Measurements from ENCODE around the gene ATG101. TPM values are rescaled to one million over a fixed set of nuclear protein-coding genes. Genes with fewer than 3 reads are reported as not detected.
A peak's percentile ranks its signal among the peaks of the same experiment; 100 is the strongest.

ATG101 gene
- total and polyA plus RNA-seq, 2 donors (not counting 1 experiment from before 2014, with no cell fraction given), result 19.4 to 50.3 TPM

DNA sequence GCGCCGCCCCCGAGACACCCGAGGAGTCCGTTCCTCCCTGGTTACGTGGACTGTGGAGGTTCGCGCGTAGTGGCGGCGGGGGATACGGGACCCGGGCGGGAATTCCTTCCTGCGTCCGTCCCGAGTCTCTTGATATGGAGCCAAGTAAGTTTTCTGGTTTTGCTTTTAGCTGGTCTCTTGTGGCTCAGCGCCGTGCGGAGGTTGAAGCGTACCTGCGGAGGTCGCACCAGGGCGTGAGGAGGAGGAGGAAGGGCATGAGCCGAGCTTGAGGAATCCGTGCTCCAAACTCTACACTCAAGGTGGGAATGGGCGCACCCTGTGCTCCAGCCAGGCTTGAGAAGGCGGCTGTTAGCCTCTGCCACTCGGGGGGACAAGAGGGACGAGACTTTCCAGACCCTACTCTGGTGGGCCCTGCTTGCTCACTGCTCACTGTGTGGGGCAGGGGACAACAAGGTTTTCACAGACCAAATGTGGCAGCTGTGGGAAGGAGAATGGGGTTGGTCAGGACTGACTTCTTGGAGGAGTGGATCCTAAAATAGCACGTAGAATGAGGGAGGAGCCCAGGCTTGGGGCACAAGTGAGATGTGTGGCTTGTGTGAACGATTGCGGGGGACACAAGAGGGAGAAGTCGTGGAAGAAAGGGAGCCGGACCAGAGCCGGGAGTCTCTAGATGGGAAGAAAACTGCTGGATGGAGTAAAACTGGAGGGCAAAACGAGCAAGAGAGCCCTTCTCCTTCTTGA, 577 bp downstream of the ATG101 start:
- peak overlapping the region; percentile 65 to 98 (median 93) for H3K4me3 ChIP-seq (ENCODE audit: control extremely low read depth in 1 of 5, extremely low read depth in 1 of 5, insufficient read depth in 1 of 5, low read depth in 2 of 5, low read length in 4 of 5)
- H3K4me2 ChIP-seq (replicated peaks; ENCODE audit: low read depth, low read length, poor library complexity, severe bottlenecking), result peak overlapping the region; percentile 86
- H3K4me3 Mint-ChIP-seq, result peak overlapping the region; percentile 90
- peak overlapping the region; percentile 96 for H3K27ac Mint-ChIP-seq
- H3K79me2 ChIP-seq (ENCODE audit: control insufficient read depth, insufficient read depth, low read length), result peaks cover 48% of the 10 kb centered on the region
- peak overlapping the region; percentile 90 to 93 for H3K27ac ChIP-seq (ENCODE audit: low read length in 2 of 2)
- peaks cover 0 to 31% of the 10 kb centered on the region in 2 experiments for H3K36me3 ChIP-seq (replicated peaks in 1 of 2; ENCODE audit: control extremely low read depth in 1 of 2, control insufficient read depth in 1 of 2, extremely low read depth in 1 of 2, insufficient read depth in 2 of 2, low read length in 1 of 2)
- no peaks in the 10 kb centered on the region for H3K9me3 Mint-ChIP-seq (ENCODE audit: insufficient read depth)
- H3K4me1 Mint-ChIP-seq, result peaks cover 51% of the 10 kb centered on the region
- H3K9me3 ChIP-seq (ENCODE audit: control extremely low read depth in 1 of 3, control insufficient read depth in 2 of 3, insufficient read depth in 1 of 3, low read length in 2 of 3), result peaks cover 0 to 2% (median 0%) of the 10 kb centered on the region in 3 donors
- H2AFZ ChIP-seq (ENCODE audit: insufficient read depth, low read depth, low read length, poor library complexity, severe bottlenecking), result peak overlapping the region; percentile 92
- DNase-seq (no peak), ATAC-seq (ENCODE audit: low read depth) (peak; percentile 26)
- H4K20me1 ChIP-seq (ENCODE audit: control insufficient read depth, insufficient read depth, low read length, poor library complexity, severe bottlenecking), result peaks cover 22% of the 10 kb centered on the region
- CTCF ChIA-PET, result interaction anchor here (0.8 to 34.6 kb wide), 9 partner anchors 11 to 77 kb away, joined by 3 to 1315 read pairs (median 5); partner anchors contain the start of genes NR4A1 and SMIM41
- intact Hi-C loops (cut with micrococcal nuclease), result no loop called here
- POLR2A ChIA-PET, result interaction anchor here (0.6 to 2.1 kb wide), 13 partner anchors 11 to 976 kb away, joined by 3 to 20 read pairs (median 4); partner anchors contain the start of genes NR4A1 and TAMALIN
- H3K4me1 ChIP-seq (ENCODE audit: control insufficient read depth in 2 of 2, insufficient read depth in 2 of 2, low read length in 2 of 2), result peaks cover 29 to 50% of the 10 kb centered on the region in 2 donors
- H3K9ac ChIP-seq (ENCODE audit: low read length), result peak overlapping the region; percentile 91
- 5% methylated on average over 33 of the region's 37 CpGs for WGBS (ENCODE audit: insufficient coverage)
- H3K27me3 Mint-ChIP-seq, result no peaks in the 10 kb centered on the region
- H3K27me3 ChIP-seq (replicated peaks in 1 of 4; ENCODE audit: control extremely low read depth in 1 of 4, control insufficient read depth in 3 of 4, insufficient read depth in 4 of 4, low read length in 3 of 4), result peaks cover 0 to 5% (median 0%) of the 10 kb centered on the region in 4 experiments
- TF ChIP-seq, protein P1, sequence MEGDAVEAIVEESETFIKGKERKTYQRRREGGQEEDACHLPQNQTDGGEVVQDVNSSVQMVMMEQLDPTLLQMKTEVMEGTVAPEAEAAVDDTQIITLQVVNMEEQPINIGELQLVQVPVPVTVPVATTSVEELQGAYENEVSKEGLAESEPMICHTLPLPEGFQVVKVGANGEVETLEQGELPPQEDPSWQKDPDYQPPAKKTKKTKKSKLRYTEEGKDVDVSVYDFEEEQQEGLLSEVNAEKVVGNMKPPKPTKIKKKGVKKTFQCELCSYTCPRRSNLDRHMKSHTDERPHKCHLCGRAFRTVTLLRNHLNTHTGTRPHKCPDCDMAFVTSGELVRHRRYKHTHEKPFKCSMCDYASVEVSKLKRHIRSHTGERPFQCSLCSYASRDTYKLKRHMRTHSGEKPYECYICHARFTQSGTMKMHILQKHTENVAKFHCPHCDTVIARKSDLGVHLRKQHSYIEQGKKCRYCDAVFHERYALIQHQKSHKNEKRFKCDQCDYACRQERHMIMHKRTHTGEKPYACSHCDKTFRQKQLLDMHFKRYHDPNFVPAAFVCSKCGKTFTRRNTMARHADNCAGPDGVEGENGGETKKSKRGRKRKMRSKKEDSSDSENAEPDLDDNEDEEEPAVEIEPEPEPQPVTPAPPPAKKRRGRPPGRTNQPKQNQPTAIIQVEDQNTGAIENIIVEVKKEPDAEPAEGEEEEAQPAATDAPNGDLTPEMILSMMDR (IDR thresholded peaks at IDR 0.05), result no peak
- no peak for TF ChIP-seq EZH2 (IDR thresholded peaks at IDR 0.05; ENCODE audit: borderline replicate concordance, insufficient read depth, low read depth, low read length, poor library complexity, severe bottlenecking)
